GM12878 (cell line): ENCODE data around the gene FOXF1. TPM values are rescaled to one million over a fixed set of nuclear protein-coding genes. Genes with fewer than 3 reads are reported as not detected.

Experiments
- ATAC-seq: fragments of 200-7000 bp; cut with Tn5 transposase; 3 replicates; pipeline ENCODE4 v1.9.1; 2020; ENCODE audit warnings: mild to moderate bottlenecking, moderate library complexity
- BruUV-seq: library from RNA; stranded (reverse); fragments of 400-500 nt; replicated peaks from 2 replicates; lab custom pipeline; 2021; lab: Mats Ljungman, UMichigan
- CTCF ChIA-PET: fragments of 300-600 bp; sonication (Branson Sonifier 250); formaldehyde crosslinking; extraction: SDS; loops from one replicate; lab custom pipeline; 2021; ENCODE audit warnings: inconsistent platforms; lab: Yijun Ruan, JAX
- POLR2A ChIA-PET: fragments of 350-600 bp; formaldehyde crosslinking; extraction: SDS; loops from one replicate; lab custom pipeline; 2021; ENCODE audit warnings: inconsistent platforms; lab: Charles Lee
- RAD21 ChIA-PET: fragments of 300-600 bp; sonication (Branson Sonifier 250); formaldehyde crosslinking; loops from one replicate; lab custom pipeline; 2023; ENCODE audit warnings: antibody characterized with exemption; ENCODE audit not compliant: unreplicated experiment; lab: Charles Lee
- SMC1A ChIA-PET: fragments of 300-600 bp; sonication (Branson Sonifier 250); formaldehyde crosslinking; loops from one replicate; lab custom pipeline; 2023; ENCODE audit not compliant: unreplicated experiment, uncharacterized antibody; lab: Charles Lee
- DNase-seq: peaks from one replicate; pipeline ENCODE4 v3.0.0-alpha.2; 2011; ENCODE audit warnings: low read depth, low spot score
- FAIRE-seq: peaks from 3 replicates; lab custom pipeline; 2011; peaks lifted over from hg19 to GRCh38; lab: Jason Lieb, UNC
- H2AFZ ChIP-seq: 2 replicates; pipeline ENCODE4 v1.6.0; 2011; ENCODE audit warnings: low read depth, low read length, control low read depth; ENCODE audit not compliant: control insufficient read depth
- H3K27ac ChIP-seq: 2 replicates; pipeline ENCODE4 v1.5.1; 2011; ENCODE audit warnings: control low read depth; ENCODE audit not compliant: control insufficient read depth, insufficient read depth
- H3K27me3 ChIP-seq, 2 experiments: replicated peaks in 1 of 2; 2 replicates each; pipeline versions ENCODE4 v1.6.0 to v1.6.1; 2011; ENCODE audit warnings: low read length in 1 of 2; ENCODE audit not compliant: control insufficient read depth in 2 of 2, insufficient read depth in 2 of 2
- H3K36me3 ChIP-seq, 2 experiments: 2 replicates each; pipeline ENCODE4 v1.5.1; 2011; ENCODE audit warnings: low read length in 1 of 2; ENCODE audit not compliant: control insufficient read depth in 2 of 2, insufficient read depth in 2 of 2
- H3K4me1 ChIP-seq: 2 replicates; pipeline ENCODE4 v1.6.1; 2011; ENCODE audit warnings: mild to moderate bottlenecking, low read length, moderate library complexity, mixed read lengths; ENCODE audit not compliant: control insufficient read depth, insufficient read depth
- H3K4me2 ChIP-seq: 2 replicates; pipeline ENCODE4 v1.6.0; 2011; ENCODE audit warnings: control low read depth; ENCODE audit not compliant: control insufficient read depth, insufficient read depth
- H3K4me3 ChIP-seq: fragments of 200-600 bp; sonication (generic); 2 replicates; pipeline ENCODE4 v1.5.1; 2016
- H3K79me2 ChIP-seq: 2 replicates; pipeline ENCODE4 v1.6.0; 2011; ENCODE audit warnings: low read length; ENCODE audit not compliant: control insufficient read depth, insufficient read depth
- H3K9ac ChIP-seq: 2 replicates; pipeline ENCODE4 v1.8.0; 2011; ENCODE audit warnings: low read length, control low read depth, mixed read lengths; ENCODE audit not compliant: control insufficient read depth, insufficient read depth
- H3K9me3 ChIP-seq: replicated peaks from 3 replicates; pipeline ENCODE4 v1.5.1; 2011; ENCODE audit warnings: mild to moderate bottlenecking, low read length; ENCODE audit not compliant: control insufficient read depth, insufficient read depth
- H4K20me1 ChIP-seq: 2 replicates; pipeline ENCODE4 v1.6.0; 2011; ENCODE audit not compliant: control insufficient read depth, insufficient read depth
- ATF3 ChIP-seq: IDR thresholded peaks from 2 replicates; pipeline ENCODE4 v1.6.1; 2011; ENCODE audit warnings: low read depth, mild to moderate bottlenecking, low read length, moderate library complexity, borderline replicate concordance; ENCODE audit errors: extremely low read depth
- ESRRA ChIP-seq: IDR thresholded peaks from 2 replicates; pipeline ENCODE4 v1.6.1; 2012; ENCODE audit warnings: mild to moderate bottlenecking, low read length, improper control_type of control experiment
- GATAD2B ChIP-seq: fragments of 450-650 bp; conservative IDR thresholded peaks from 2 replicates; pipeline ENCODE4 v1.6.1; 2017; ENCODE audit warnings: low read depth, mild to moderate bottlenecking, moderate library complexity
- JUND ChIP-seq: IDR thresholded peaks from 2 replicates; pipeline ENCODE4 v1.6.1; 2012; ENCODE audit warnings: low read depth, mild to moderate bottlenecking, low read length, improper control_type of control experiment, moderate library complexity
- KLF5 ChIP-seq: fragments of 450-650 bp; IDR thresholded peaks from 2 replicates; pipeline ENCODE4 v1.6.1; 2014; ENCODE audit warnings: mild to moderate bottlenecking; ENCODE audit not compliant: partially characterized antibody
- MLLT1 ChIP-seq: fragments of 450-650 bp; IDR thresholded peaks from 2 replicates; pipeline ENCODE4 v1.6.1; 2016; ENCODE audit warnings: mild to moderate bottlenecking
- PAX8 ChIP-seq: fragments of 450-650 bp; IDR thresholded peaks from 2 replicates; pipeline ENCODE4 v1.6.1; 2017; ENCODE audit warnings: mild to moderate bottlenecking, moderate library complexity
- SMC3 ChIP-seq: IDR thresholded peaks from 2 replicates; pipeline ENCODE4 v1.6.1; 2011; ENCODE audit warnings: low read length, improper control_type of control experiment, borderline replicate concordance
- SUZ12 ChIP-seq: fragments of 200-600 bp; sonication (generic); IDR thresholded peaks from one replicate; pipeline ENCODE4 v1.6.1; 2018; ENCODE audit warnings: antibody characterized with exemption, mild to moderate bottlenecking; ENCODE audit not compliant: unreplicated experiment
- TAF1 ChIP-seq: IDR thresholded peaks from 2 replicates; pipeline ENCODE4 v1.6.1; 2011; ENCODE audit warnings: mild to moderate bottlenecking, low read depth, low read length, borderline replicate concordance
- ZNF217 ChIP-seq: fragments of 450-650 bp; IDR thresholded peaks from 2 replicates; pipeline ENCODE4 v1.6.1; 2017; ENCODE audit warnings: antibody characterized with exemption, mild to moderate bottlenecking
- ZNF622 ChIP-seq: fragments of 450-650 bp; IDR thresholded peaks from 2 replicates; pipeline ENCODE4 v1.6.1; 2017; ENCODE audit warnings: mild to moderate bottlenecking, inconsistent platforms
- ZSCAN29 ChIP-seq: fragments of 450-650 bp; IDR thresholded peaks from 2 replicates; pipeline ENCODE4 v1.6.1; 2017; ENCODE audit warnings: mild to moderate bottlenecking, moderate library complexity
- WGBS: methylation state at CpG from one replicate; pipeline ENCODE4 v1.1.6; 2016; ENCODE audit warnings: low lambda C conversion rate; ENCODE audit not compliant: insufficient replicate concordance, insufficient coverage; ENCODE audit errors: missing lambda C conversion rate; 5-methylcytosine and 5-hydroxymethylcytosine counted together
- in situ Hi-C: fragments of 300-500 bp; cut with MboI; formaldehyde crosslinking; loops from 9 replicates; pipeline ENCODE4 v1.14.3; 2018; ENCODE audit warnings: mixed read lengths
- intact Hi-C: fragments of 100-400 bp; cut with micrococcal nuclease; formaldehyde crosslinking; loops from one replicate; pipeline ENCODE4 v1.14.2; 2022; ENCODE audit not compliant: unreplicated experiment
- polyA plus RNA-seq, 11 experiments: library from polyadenylated mRNA; depleted of rRNA in 4 of 11; unstranded in 6 of 11; stranded (reverse) in 5 of 11; fragments of >200 nt; fragmentation: Nextera tagmentation in 4 of 11; fragmentation: Illumina TruSeq in 1 of 11; extraction: Ambion mirVana in 4 of 11; extraction: Trizol in 1 of 11; gene quantifications; 1 replicate in 1 of 11; 2 replicates in 10 of 11; pipeline versions ENCODE4 v1.2.1 to v1.2.3, GENCODE V29; 2011 to 2016; ENCODE audit warnings: inconsistent platforms in 2 of 11, missing spikeins in 2 of 11, low read depth in 1 of 11
- total RNA-seq, 4 experiments: library from RNA; depleted of rRNA in 3 of 4; stranded (reverse); fragments of >200 nt in 3 of 4; fragmentation: Illumina TruSeq in 1 of 4; extraction: Trizol in 1 of 4; gene quantifications; 2 replicates each; pipeline versions ENCODE4 v1.2.1 to v1.2.3, GENCODE V29; 2013 to 2021

FOXF1 gene
- total and polyA plus RNA-seq, 10 of the 15 experiments (the other 5 are each of a cell fraction or from before 2014, with no cell fraction given): 0.01 TPM; not detected in 9

GRCh38 chr16:86498155-86498670 lies 12.1 kb upstream of the FOXF1 start:
- no peaks in the 10 kb centered on the region for H3K4me1 ChIP-seq
- ATAC-seq (no peak), DNase-seq (no peak), FAIRE-seq (no peak)
- H3K27me3 ChIP-seq: peaks cover 16 to 20% of the 10 kb centered on the region in 2 experiments
- no peak overlapping the region for H3K27ac ChIP-seq
- WGBS: 23% methylated on average over 27 of the region's 29 CpGs
- SMC1A ChIA-PET: no interaction called here
- TF ChIP-seq ZSCAN29 (peak; percentile 62; the same call in 1 of the 2 replicates), SUZ12 (no peak)
- BruUV-seq: no TSS peak
- H4K20me1 ChIP-seq: no peaks in the 10 kb centered on the region
- RAD21 ChIA-PET: no interaction called here
- H2AFZ ChIP-seq: no peak overlapping the region
- no peaks in the 10 kb centered on the region for H3K9me3 ChIP-seq
- no peak overlapping the region for H3K4me2 ChIP-seq
- H3K9ac ChIP-seq: no peak overlapping the region
- POLR2A ChIA-PET: no interaction called here
- intact Hi-C loops (no loop called here), in situ Hi-C loops (no loop called here)
- no peak overlapping the region for H3K4me3 ChIP-seq
- no peaks in the 10 kb centered on the region for H3K79me2 ChIP-seq
- CTCF ChIA-PET: no interaction called here
- no peaks in the 10 kb centered on the region for H3K36me3 ChIP-seq

GRCh38 chr16:86498671-86499439 lies 11.5 kb upstream of the FOXF1 start:
- Histone ChIP-seq H3K36me3 (no peaks in the 10 kb centered on the region), H3K9me3 (no peaks in the 10 kb centered on the region), H3K27ac (no peak overlapping the region), H3K27me3 (peaks cover 17 to 21% of the 10 kb centered on the region in 2 experiments), H4K20me1 (no peaks in the 10 kb centered on the region), H3K4me1 (no peaks in the 10 kb centered on the region), H3K9ac (no peak overlapping the region), H3K4me2 (no peak overlapping the region), H3K4me3 (no peak overlapping the region), H2AFZ (no peak overlapping the region), H3K79me2 (no peaks in the 10 kb centered on the region)
- no peak for TF ChIP-seq SUZ12
- no peak for TF ChIP-seq TAF1
- TF ChIP-seq JUND: no peak
- no peak for TF ChIP-seq PAX8
- no peak for TF ChIP-seq ZNF622
- TF ChIP-seq MLLT1: no peak
- no peak for TF ChIP-seq KLF5
- TF ChIP-seq GATAD2B: no peak
- no peak for TF ChIP-seq ZNF217
- TF ChIP-seq ESRRA: no peak
- no peak for TF ChIP-seq SMC3
- no peak for TF ChIP-seq ATF3
- no TSS peak for BruUV-seq
- POLR2A ChIA-PET: no interaction called here
- in situ Hi-C loops (no loop called here), intact Hi-C loops (no loop called here)
- CTCF ChIA-PET: no interaction called here
- FAIRE-seq (no peak), ATAC-seq (no peak), DNase-seq (no peak)
- WGBS: 40% methylated on average over 57 of the region's 61 CpGs
- SMC1A ChIA-PET: no interaction called here
- RAD21 ChIA-PET: no interaction called here
